Measurements from ENCODE around the gene SLC8A1.

The SLC8A1 gene

GRCh38 chr2:40394597-40394996 lies 57.3 kb downstream of the SLC8A1 start:
- Histone ChIP-seq H3F3A (ENCODE audit: low read depth) (no peaks in the 10 kb centered on the region), H2AFZ (ENCODE audit: low read length) (no peak overlapping the region), H3K9me2 (replicated peaks; ENCODE audit: low read depth, low read length) (no peaks in the 10 kb centered on the region), H3K79me2 (ENCODE audit: insufficient read depth, low read length) (no peaks in the 10 kb centered on the region), H3K4me2 (ENCODE audit: low read depth, low read length, poor library complexity, severe bottlenecking) (no peak overlapping the region), H3K9ac (ENCODE audit: low read depth, low read length, poor library complexity, severe bottlenecking) (no peak overlapping the region), H3K27me3 (ENCODE audit: insufficient read depth, low read length, poor library complexity, severe bottlenecking) (no peaks in the 10 kb centered on the region), H3K9me3 (ENCODE audit: insufficient read depth, low read depth, low read length) (no peaks in the 10 kb centered on the region), H3K4me3 (ENCODE audit: low read length, poor library complexity, severe bottlenecking) (no peak overlapping the region), H3K4me1 (ENCODE audit: insufficient read depth, low read length, poor library complexity, severe bottlenecking) (no peaks in the 10 kb centered on the region), H4K20me1 (ENCODE audit: insufficient read depth, low read length, poor library complexity, severe bottlenecking) (no peaks in the 10 kb centered on the region), H3K36me3 (ENCODE audit: insufficient read depth, low read length) (no peaks in the 10 kb centered on the region)
- no peak for TF ChIP-seq EZH2phosphoT487 (IDR thresholded peaks at IDR 0.05; ENCODE audit: borderline replicate concordance)
- TF ChIP-seq, protein P1, sequence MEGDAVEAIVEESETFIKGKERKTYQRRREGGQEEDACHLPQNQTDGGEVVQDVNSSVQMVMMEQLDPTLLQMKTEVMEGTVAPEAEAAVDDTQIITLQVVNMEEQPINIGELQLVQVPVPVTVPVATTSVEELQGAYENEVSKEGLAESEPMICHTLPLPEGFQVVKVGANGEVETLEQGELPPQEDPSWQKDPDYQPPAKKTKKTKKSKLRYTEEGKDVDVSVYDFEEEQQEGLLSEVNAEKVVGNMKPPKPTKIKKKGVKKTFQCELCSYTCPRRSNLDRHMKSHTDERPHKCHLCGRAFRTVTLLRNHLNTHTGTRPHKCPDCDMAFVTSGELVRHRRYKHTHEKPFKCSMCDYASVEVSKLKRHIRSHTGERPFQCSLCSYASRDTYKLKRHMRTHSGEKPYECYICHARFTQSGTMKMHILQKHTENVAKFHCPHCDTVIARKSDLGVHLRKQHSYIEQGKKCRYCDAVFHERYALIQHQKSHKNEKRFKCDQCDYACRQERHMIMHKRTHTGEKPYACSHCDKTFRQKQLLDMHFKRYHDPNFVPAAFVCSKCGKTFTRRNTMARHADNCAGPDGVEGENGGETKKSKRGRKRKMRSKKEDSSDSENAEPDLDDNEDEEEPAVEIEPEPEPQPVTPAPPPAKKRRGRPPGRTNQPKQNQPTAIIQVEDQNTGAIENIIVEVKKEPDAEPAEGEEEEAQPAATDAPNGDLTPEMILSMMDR (conservative IDR thresholded peaks at IDR 0.05; ENCODE audit: low read length) = no peak

DNA sequence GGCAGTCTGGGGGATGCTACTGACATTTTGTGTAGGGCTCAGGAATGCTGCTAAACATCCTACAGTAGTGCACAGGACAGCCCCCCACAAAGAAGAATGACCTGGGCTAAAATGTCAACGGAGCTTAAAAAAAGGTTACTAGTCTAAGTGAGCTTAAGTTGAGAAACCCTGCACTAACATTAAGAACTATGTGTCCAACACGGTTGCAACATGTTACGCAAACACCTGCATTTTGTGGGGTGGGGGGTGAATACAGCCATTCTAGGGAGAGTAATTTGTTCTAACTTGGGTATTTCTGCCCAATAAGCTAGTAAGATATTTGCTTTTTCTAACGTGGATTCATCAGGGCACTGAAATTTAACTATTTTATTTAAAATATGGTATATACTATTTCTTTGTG lies 57.9 kb downstream of the SLC8A1 start:
- Histone ChIP-seq H3K9ac (ENCODE audit: low read depth, low read length, poor library complexity, severe bottlenecking) (no peak overlapping the region), H3K4me2 (ENCODE audit: low read depth, low read length, poor library complexity, severe bottlenecking) (no peak overlapping the region), H3K4me3 (ENCODE audit: low read length, poor library complexity, severe bottlenecking) (no peak overlapping the region), H3K9me2 (replicated peaks; ENCODE audit: low read depth, low read length) (no peaks in the 10 kb centered on the region), H4K20me1 (ENCODE audit: insufficient read depth, low read length, poor library complexity, severe bottlenecking) (no peaks in the 10 kb centered on the region), H3K79me2 (ENCODE audit: insufficient read depth, low read length) (no peaks in the 10 kb centered on the region), H2AFZ (ENCODE audit: low read length) (no peak overlapping the region), H3K36me3 (ENCODE audit: insufficient read depth, low read length) (no peaks in the 10 kb centered on the region), H3F3A (ENCODE audit: low read depth) (no peaks in the 10 kb centered on the region), H3K4me1 (ENCODE audit: insufficient read depth, low read length, poor library complexity, severe bottlenecking) (no peaks in the 10 kb centered on the region), H3K27me3 (ENCODE audit: insufficient read depth, low read length, poor library complexity, severe bottlenecking) (no peaks in the 10 kb centered on the region), H3K9me3 (ENCODE audit: insufficient read depth, low read depth, low read length) (no peaks in the 10 kb centered on the region)
- TF ChIP-seq EZH2phosphoT487 (IDR thresholded peaks at IDR 0.05; ENCODE audit: borderline replicate concordance) = no peak
- TF ChIP-seq, protein P1 (conservative IDR thresholded peaks at IDR 0.05; ENCODE audit: low read length) = no peak

DNA sequence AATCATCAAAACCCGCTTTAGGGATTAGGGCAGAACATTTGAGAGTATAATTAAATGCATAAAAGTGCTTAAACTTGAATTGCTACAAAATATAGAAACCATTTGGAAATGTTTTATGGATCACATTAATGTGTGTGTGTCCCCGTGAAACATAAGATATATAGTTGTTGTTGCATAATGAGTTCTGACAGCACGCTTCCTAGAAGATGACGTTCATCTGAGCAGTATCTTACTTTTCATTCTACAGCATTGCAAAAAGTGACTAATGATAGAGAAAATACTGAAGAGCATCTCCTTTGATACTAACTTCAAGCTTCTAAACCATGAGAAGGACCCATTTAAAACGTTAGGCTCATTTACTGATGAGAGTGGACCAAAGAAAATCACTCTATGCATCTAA lies 63.7 kb downstream of the SLC8A1 start:
- H3K9ac ChIP-seq (ENCODE audit: low read depth, low read length, poor library complexity, severe bottlenecking) = no peak overlapping the region
- no peaks in the 10 kb centered on the region for H3K9me2 ChIP-seq (replicated peaks; ENCODE audit: low read depth, low read length)
- no peaks in the 10 kb centered on the region for H3K27me3 ChIP-seq (ENCODE audit: insufficient read depth, low read length, poor library complexity, severe bottlenecking)
- no peaks in the 10 kb centered on the region for H3K9me3 ChIP-seq (ENCODE audit: insufficient read depth, low read depth, low read length)
- TF ChIP-seq, protein P1 (conservative IDR thresholded peaks at IDR 0.05; ENCODE audit: low read length) = no peak
- no peak for TF ChIP-seq EZH2phosphoT487 (IDR thresholded peaks at IDR 0.05; ENCODE audit: borderline replicate concordance)
- H3F3A ChIP-seq (ENCODE audit: low read depth) = no peaks in the 10 kb centered on the region
- H3K79me2 ChIP-seq (ENCODE audit: insufficient read depth, low read length) = no peaks in the 10 kb centered on the region
- no peaks in the 10 kb centered on the region for H4K20me1 ChIP-seq (ENCODE audit: insufficient read depth, low read length, poor library complexity, severe bottlenecking)
- H2AFZ ChIP-seq (ENCODE audit: low read length) = no peak overlapping the region
- no peak overlapping the region for H3K4me3 ChIP-seq (ENCODE audit: low read length, poor library complexity, severe bottlenecking)
- no peaks in the 10 kb centered on the region for H3K4me1 ChIP-seq (ENCODE audit: insufficient read depth, low read length, poor library complexity, severe bottlenecking)
- H3K36me3 ChIP-seq (ENCODE audit: insufficient read depth, low read length) = no peaks in the 10 kb centered on the region
- H3K4me2 ChIP-seq (ENCODE audit: low read depth, low read length, poor library complexity, severe bottlenecking) = no peak overlapping the region
